ENCODE results near the gene PARP3. TPM values are rescaled to one million over a fixed set of nuclear protein-coding genes. Genes with fewer than 3 reads are reported as not detected.

The PARP3 gene
- total and polyA plus RNA-seq, 4 donors, result 5.9 to 14.7 (median 12.4) TPM

DNA sequence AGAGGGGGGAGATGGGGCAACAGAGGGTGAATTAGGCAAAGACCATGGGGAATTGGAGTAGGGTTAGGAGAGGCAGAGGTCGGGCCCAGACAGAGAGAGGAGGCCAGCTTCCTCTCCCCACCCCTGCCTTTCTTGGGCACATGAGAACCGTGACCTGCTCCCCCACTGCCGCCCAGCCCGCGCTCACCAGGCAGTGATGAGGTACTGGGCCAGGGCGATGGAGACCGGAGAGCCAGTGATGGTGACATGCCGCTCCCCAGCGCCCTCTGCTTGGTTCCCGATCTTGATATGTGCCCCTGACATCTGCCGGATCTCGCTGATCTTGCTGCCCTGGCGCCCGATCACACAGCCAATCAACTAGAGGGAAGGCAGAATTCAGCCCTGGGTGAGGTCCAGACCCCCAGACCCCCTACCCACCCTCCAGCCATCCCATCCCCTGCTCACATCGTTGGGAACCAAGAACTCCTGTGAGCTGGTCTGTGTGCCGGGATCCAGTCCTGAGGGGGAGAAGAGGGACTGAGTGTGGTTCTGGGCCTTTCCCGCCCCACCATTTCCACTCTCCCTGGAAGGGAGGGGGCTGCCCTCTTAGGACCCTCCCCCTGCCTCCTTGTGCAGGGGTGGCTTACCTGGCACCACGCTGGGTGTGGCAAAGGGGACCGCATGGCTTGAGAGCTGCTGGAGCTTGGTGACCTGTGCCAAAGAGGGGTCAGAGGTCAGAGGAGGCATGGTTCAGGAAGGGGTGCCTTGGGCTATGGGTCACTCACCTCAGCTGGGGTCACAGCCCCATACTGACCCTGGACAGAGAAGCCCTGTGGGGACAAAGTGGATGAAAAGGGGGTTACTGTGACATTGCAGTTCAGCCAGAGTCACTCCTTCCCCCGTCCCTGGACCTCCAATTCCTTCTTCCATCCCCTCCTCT lies 16.7 kb downstream of the PARP3 start:
- Histone ChIP-seq H3K4me3 (ENCODE audit: low read depth, low read length) (no peak overlapping the region), H3K27ac (ENCODE audit: low read depth, low read length) (no peak overlapping the region), H3K36me3 (ENCODE audit: control insufficient read depth, insufficient read depth, low read length) (peaks cover 60% of the 10 kb centered on the region), H3K27me3 (ENCODE audit: control insufficient read depth, insufficient read depth, low read length) (no peaks in the 10 kb centered on the region), H3K4me1 (ENCODE audit: control insufficient read depth, insufficient read depth, low read length) (peaks cover 48% of the 10 kb centered on the region), H3K9me3 (ENCODE audit: control insufficient read depth, insufficient read depth, low read length) (no peaks in the 10 kb centered on the region)
- 91% methylated on average over 12 of the region's 20 CpGs for WGBS (ENCODE audit: insufficient coverage)
- no peak for DNase-seq (ENCODE audit: low read depth in 4 of 6, low spot score in 6 of 6)

DNA sequence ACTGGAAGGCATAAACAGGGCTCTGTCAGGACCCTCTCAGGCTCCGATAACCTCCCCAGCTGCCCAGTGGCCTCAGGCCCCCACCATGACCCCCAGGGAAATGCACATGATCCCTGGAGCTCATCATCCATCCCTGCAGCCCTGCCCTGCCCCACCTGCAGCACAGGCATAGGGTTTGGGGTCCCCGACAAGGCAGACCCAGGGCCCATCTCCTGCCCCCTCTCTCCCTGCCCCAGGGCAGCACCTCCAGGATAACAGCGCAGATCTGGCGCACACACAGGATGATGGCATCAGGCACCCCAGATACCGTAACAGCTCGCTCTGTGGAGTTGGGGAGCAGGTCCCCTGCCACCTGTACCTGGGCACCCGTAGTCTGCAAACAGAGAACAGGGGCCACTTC lies 17.5 kb downstream of the PARP3 start:
- no peak overlapping the region for H3K27ac ChIP-seq (ENCODE audit: low read depth, low read length)
- peaks cover 56% of the 10 kb centered on the region for H3K4me1 ChIP-seq (ENCODE audit: control insufficient read depth, insufficient read depth, low read length)
- H3K4me3 ChIP-seq (ENCODE audit: low read depth, low read length), result no peak overlapping the region
- DNase-seq (ENCODE audit: low read depth in 4 of 6, low spot score in 6 of 6), result no peak
- H3K36me3 ChIP-seq (ENCODE audit: control insufficient read depth, insufficient read depth, low read length), result peaks cover 67% of the 10 kb centered on the region
- no peaks in the 10 kb centered on the region for H3K27me3 ChIP-seq (ENCODE audit: control insufficient read depth, insufficient read depth, low read length)
- H3K9me3 ChIP-seq (ENCODE audit: control insufficient read depth, insufficient read depth, low read length), result no peaks in the 10 kb centered on the region
- WGBS (ENCODE audit: insufficient coverage), result 95% methylated on average over 7 of the region's 7 CpGs

GRCh38 chr3:51960386-51960785 lies 18.2 kb downstream of the PARP3 start:
- no peak overlapping the region for H3K4me3 ChIP-seq (ENCODE audit: low read depth, low read length)
- WGBS (ENCODE audit: insufficient coverage), result 91% methylated on average over 10 of the region's 10 CpGs
- H3K4me1 ChIP-seq (ENCODE audit: control insufficient read depth, insufficient read depth, low read length), result peaks cover 57% of the 10 kb centered on the region
- DNase-seq (ENCODE audit: low read depth in 4 of 6, low spot score in 6 of 6), result no peak
- no peaks in the 10 kb centered on the region for H3K27me3 ChIP-seq (ENCODE audit: control insufficient read depth, insufficient read depth, low read length)
- H3K27ac ChIP-seq (ENCODE audit: low read depth, low read length), result no peak overlapping the region
- no peaks in the 10 kb centered on the region for H3K9me3 ChIP-seq (ENCODE audit: control insufficient read depth, insufficient read depth, low read length)
- H3K36me3 ChIP-seq (ENCODE audit: control insufficient read depth, insufficient read depth, low read length), result peaks cover 64% of the 10 kb centered on the region

- Histone ChIP-seq H3K27me3 (ENCODE audit: control insufficient read depth, insufficient read depth, low read length) (no peaks in the 10 kb centered on the region), H3K9me3 (ENCODE audit: control insufficient read depth, insufficient read depth, low read length) (no peaks in the 10 kb centered on the region), H3K27ac (ENCODE audit: low read depth, low read length) (no peak overlapping the region), H3K4me3 (ENCODE audit: low read depth, low read length) (no peak overlapping the region), H3K36me3 (ENCODE audit: control insufficient read depth, insufficient read depth, low read length) (peaks cover 65% of the 10 kb centered on the region), H3K4me1 (ENCODE audit: control insufficient read depth, insufficient read depth, low read length) (peaks cover 61% of the 10 kb centered on the region)
- DNase-seq (ENCODE audit: low read depth in 4 of 6, low spot score in 6 of 6), result no peak
- WGBS (ENCODE audit: insufficient coverage), result 83% methylated on average over 18 of the region's 18 CpGs
Observed at GRCh38 chr3:51961011-51961410, 18.8 kb downstream of the PARP3 start.

- H3K27me3 ChIP-seq (ENCODE audit: control insufficient read depth, insufficient read depth, low read length), result no peaks in the 10 kb centered on the region
Observed at GRCh38 chr3:51961602-51962569, 19.7 kb downstream of the PARP3 start.

GRCh38 chr3:51962854-51963530 lies 20.8 kb downstream of the PARP3 start:
- Histone ChIP-seq H3K27ac (ENCODE audit: low read depth, low read length) (no peak overlapping the region), H3K4me3 (ENCODE audit: low read depth, low read length) (no peak overlapping the region), H3K9me3 (ENCODE audit: control insufficient read depth, insufficient read depth, low read length) (no peaks in the 10 kb centered on the region), H3K36me3 (ENCODE audit: control insufficient read depth, insufficient read depth, low read length) (peaks cover 50% of the 10 kb centered on the region), H3K27me3 (ENCODE audit: control insufficient read depth, insufficient read depth, low read length) (no peaks in the 10 kb centered on the region), H3K4me1 (ENCODE audit: control insufficient read depth, insufficient read depth, low read length) (peaks cover 56% of the 10 kb centered on the region)
- DNase-seq (ENCODE audit: low read depth in 4 of 6, low spot score in 6 of 6), result no peak
- 71% methylated on average over 6 of the region's 6 CpGs for WGBS (ENCODE audit: insufficient coverage)

More at GRCh38 chr3:51961602-51962569, 19.7 kb downstream of the PARP3 start:
- WGBS (ENCODE audit: insufficient coverage), result 77% methylated on average over 3 of the region's 9 CpGs
- Histone ChIP-seq H3K27ac (ENCODE audit: low read depth, low read length) (no peak overlapping the region), H3K4me1 (ENCODE audit: control insufficient read depth, insufficient read depth, low read length) (peaks cover 63% of the 10 kb centered on the region), H3K9me3 (ENCODE audit: control insufficient read depth, insufficient read depth, low read length) (no peaks in the 10 kb centered on the region), H3K4me3 (ENCODE audit: low read depth, low read length) (no peak overlapping the region), H3K36me3 (ENCODE audit: control insufficient read depth, insufficient read depth, low read length) (peaks cover 61% of the 10 kb centered on the region)
- DNase-seq (ENCODE audit: low read depth in 4 of 6, low spot score in 6 of 6), result no peak

DNA sequence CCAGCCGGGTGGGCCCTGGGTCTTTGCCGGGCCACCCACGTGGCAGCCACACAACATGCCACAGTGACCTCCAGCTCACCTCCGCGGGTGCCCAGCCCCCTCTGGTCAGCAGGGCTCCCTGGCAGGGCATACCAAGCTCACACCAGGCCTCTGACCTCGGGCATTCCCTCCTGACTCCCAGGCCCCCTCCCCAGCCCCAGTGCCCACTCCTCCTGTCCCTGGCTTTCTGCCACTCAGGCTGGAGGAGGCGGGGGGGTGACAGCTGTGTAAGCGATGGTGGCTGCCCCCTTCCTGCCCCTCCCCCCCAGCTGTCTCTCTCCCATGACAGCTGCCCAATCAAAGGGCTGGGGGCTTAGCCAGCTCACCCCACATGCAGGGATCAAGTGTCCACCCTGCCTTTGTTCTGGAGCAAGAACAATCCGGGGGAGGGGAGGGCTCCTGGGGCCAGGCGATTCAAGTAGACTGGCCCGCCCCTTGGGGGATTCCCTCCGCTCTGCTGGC lies 21.8 kb downstream of the PARP3 start:
- Histone ChIP-seq H3K9me3 (ENCODE audit: control insufficient read depth, insufficient read depth, low read length) (no peaks in the 10 kb centered on the region), H3K27me3 (ENCODE audit: control insufficient read depth, insufficient read depth, low read length) (no peaks in the 10 kb centered on the region), H3K4me3 (ENCODE audit: low read depth, low read length) (no peak overlapping the region), H3K27ac (ENCODE audit: low read depth, low read length) (peak overlapping the region; percentile 11), H3K36me3 (ENCODE audit: control insufficient read depth, insufficient read depth, low read length) (peaks cover 40% of the 10 kb centered on the region), H3K4me1 (ENCODE audit: control insufficient read depth, insufficient read depth, low read length) (peaks cover 66% of the 10 kb centered on the region)
- 21% methylated on average over 12 of the region's 12 CpGs for WGBS (ENCODE audit: insufficient coverage)
- DNase-seq (ENCODE audit: low read depth in 4 of 6, low spot score in 6 of 6), result peak in 2 of 6 donors; percentile 37 to 41

DNA sequence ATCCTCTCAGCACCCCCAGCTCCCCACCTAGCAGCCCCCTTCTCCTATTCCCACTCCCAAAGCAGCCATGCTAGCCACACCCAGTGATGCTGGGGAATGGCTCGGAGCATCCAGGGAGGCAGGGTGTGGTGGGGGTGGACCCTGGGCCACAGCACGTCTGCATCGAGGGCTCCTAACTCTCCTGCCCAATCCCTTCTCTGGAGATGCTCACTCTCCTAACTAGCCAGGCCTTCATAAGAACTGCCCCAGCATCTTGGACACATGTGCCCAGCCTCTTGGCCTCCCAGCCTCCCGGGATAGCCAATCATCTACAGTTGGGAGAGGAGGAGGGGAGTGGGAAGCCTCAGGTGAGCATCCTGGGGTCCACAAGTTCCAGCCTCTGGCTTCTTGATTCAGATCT lies 22.4 kb downstream of the PARP3 start:
- H3K4me3 ChIP-seq (ENCODE audit: low read depth, low read length), result peak overlapping the region; percentile 11
- peaks cover 38% of the 10 kb centered on the region for H3K36me3 ChIP-seq (ENCODE audit: control insufficient read depth, insufficient read depth, low read length)
- peaks cover 71% of the 10 kb centered on the region for H3K4me1 ChIP-seq (ENCODE audit: control insufficient read depth, insufficient read depth, low read length)
- WGBS (ENCODE audit: insufficient coverage), result 70% methylated on average over 1 of the region's 4 CpGs
- no peak for DNase-seq (ENCODE audit: low read depth in 4 of 6, low spot score in 6 of 6)
- H3K27ac ChIP-seq (ENCODE audit: low read depth, low read length), result peak overlapping the region; percentile 11
- H3K9me3 ChIP-seq (ENCODE audit: control insufficient read depth, insufficient read depth, low read length), result no peaks in the 10 kb centered on the region
- no peaks in the 10 kb centered on the region for H3K27me3 ChIP-seq (ENCODE audit: control insufficient read depth, insufficient read depth, low read length)

DNA sequence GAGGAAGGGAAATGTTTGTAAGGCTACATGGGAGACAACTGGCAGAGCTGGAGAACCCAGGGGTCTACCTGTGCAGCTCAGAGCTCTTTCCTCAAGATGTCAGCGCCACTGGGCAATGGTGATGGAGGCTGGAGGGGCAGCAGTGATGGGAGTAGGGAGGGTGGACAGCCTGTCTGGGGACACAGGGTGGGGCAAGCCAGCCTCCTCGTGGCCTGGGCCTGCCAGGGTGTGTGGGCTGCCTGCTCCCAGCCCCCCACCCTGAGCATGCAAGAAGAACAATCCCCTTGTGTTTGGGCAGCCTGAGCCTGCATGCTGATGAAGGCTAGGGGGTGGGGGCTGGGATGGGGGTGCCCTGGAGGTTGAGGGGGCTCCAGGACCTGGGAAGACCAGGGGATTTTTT lies 23.9 kb downstream of the PARP3 start:
- H3K4me1 ChIP-seq (ENCODE audit: control insufficient read depth, insufficient read depth, low read length), result peaks cover 76% of the 10 kb centered on the region
- H3K27ac ChIP-seq (ENCODE audit: low read depth, low read length), result peak overlapping the region; percentile 92
- H3K9me3 ChIP-seq (ENCODE audit: control insufficient read depth, insufficient read depth, low read length), result no peaks in the 10 kb centered on the region
- H3K27me3 ChIP-seq (ENCODE audit: control insufficient read depth, insufficient read depth, low read length), result no peaks in the 10 kb centered on the region
- H3K4me3 ChIP-seq (ENCODE audit: low read depth, low read length), result peak overlapping the region; percentile 78
- H3K36me3 ChIP-seq (ENCODE audit: control insufficient read depth, insufficient read depth, low read length), result peaks cover 27% of the 10 kb centered on the region
- 35% methylated on average over 2 of the region's 2 CpGs for WGBS (ENCODE audit: insufficient coverage)
- DNase-seq (ENCODE audit: low read depth in 4 of 6, low spot score in 6 of 6), result peak in 1 of 6 donors; percentile 55
